B cell (primary cell): ENCODE measurements around the gene CEP85. TPM values are rescaled to one million over a fixed set of nuclear protein-coding genes. Genes with fewer than 3 reads are reported as not detected.

Source experiments
- ATAC-seq: fragments of 200-7000 bp; cut with Tn5 transposase; one replicate; pipeline ENCODE4 v1.10.0; 2021; ENCODE audit warnings: low read depth, mild to moderate bottlenecking, moderate number of reproducible peaks, moderate library complexity
- CTCF ChIA-PET: fragments of 350-600 bp; sonication (Branson Sonifier 250); formaldehyde crosslinking; loops from one replicate; lab custom pipeline; 2021; ENCODE audit warnings: antibody characterized with exemption, inconsistent platforms; lab: Charles Lee
- POLR2A ChIA-PET: fragments of 350-600 bp; sonication (Branson Sonifier 250); formaldehyde crosslinking; loops from one replicate; lab custom pipeline; 2021; ENCODE audit warnings: antibody characterized with exemption; lab: Charles Lee
- DNase-seq: peaks from one replicate; pipeline ENCODE4 v3.0.0; 2013
- H2AFZ ChIP-seq: 2 replicates; pipeline ENCODE4 v1.6.1; 2012; ENCODE audit warnings: mild to moderate bottlenecking, low read depth, low read length; ENCODE audit not compliant: insufficient read depth, poor library complexity, severe bottlenecking
- H3K27ac ChIP-seq, 2 donors: 1 replicate in 1 of 2; 2 replicates in 1 of 2; pipeline ENCODE4 v1.5.1; 2012 to 2013; ENCODE audit warnings: low read length in 2 of 2, mild to moderate bottlenecking in 2 of 2, moderate library complexity in 1 of 2
- H3K27me3 ChIP-seq, 4 experiments: fragments of 200-600 bp in 1 of 4; sonication (generic) in 1 of 4; replicated peaks in 1 of 4; 1 replicate in 2 of 4; 2 replicates in 2 of 4; pipeline versions ENCODE4 v1.6.1 to v1.7.0; 2013 to 2016; ENCODE audit warnings: low read length in 3 of 4, mild to moderate bottlenecking in 2 of 4, mixed read lengths in 1 of 4, moderate library complexity in 1 of 4; ENCODE audit not compliant: insufficient read depth in 4 of 4, control insufficient read depth in 3 of 4; ENCODE audit errors: control extremely low read depth in 1 of 4
- H3K36me3 ChIP-seq, 2 experiments: replicated peaks in 1 of 2; 1 replicate in 1 of 2; 2 replicates in 1 of 2; pipeline versions ENCODE4 v1.6.1 to v1.7.1; 2013; ENCODE audit warnings: low read length in 1 of 2; ENCODE audit not compliant: insufficient read depth in 2 of 2, control insufficient read depth in 1 of 2; ENCODE audit errors: control extremely low read depth in 1 of 2, extremely low read depth in 1 of 2
- H3K4me1 ChIP-seq, 2 donors: fragments of 200-600 bp in 1 of 2; sonication (generic) in 1 of 2; 1 replicate in 1 of 2; 2 replicates in 1 of 2; pipeline versions ENCODE4 v1.5.1 to v1.6.1; 2013 to 2017; ENCODE audit warnings: low read length in 2 of 2; ENCODE audit not compliant: control insufficient read depth in 2 of 2, insufficient read depth in 2 of 2
- H3K4me2 ChIP-seq: replicated peaks from 2 replicates; pipeline ENCODE3; 2012; ENCODE audit warnings: mild to moderate bottlenecking, low read depth, low read length; ENCODE audit not compliant: poor library complexity, severe bottlenecking
- H3K4me3 ChIP-seq, 5 experiments: fragments of 200-600 bp in 1 of 5; sonication (generic) in 1 of 5; 1 replicate in 3 of 5; 2 replicates in 2 of 5; pipeline versions ENCODE4 v1.5.1 to v1.7.0; 2011 to 2016; ENCODE audit warnings: low read length in 4 of 5, mild to moderate bottlenecking in 4 of 5, low read depth in 2 of 5, control low read depth in 1 of 5, moderate library complexity in 1 of 5; ENCODE audit not compliant: insufficient read depth in 1 of 5; ENCODE audit errors: control extremely low read depth in 1 of 5, extremely low read depth in 1 of 5
- H3K79me2 ChIP-seq: fragments of 200-600 bp; sonication (generic); one replicate; pipeline ENCODE4 v1.6.0; 2016; ENCODE audit warnings: low read length; ENCODE audit not compliant: control insufficient read depth, insufficient read depth
- H3K9ac ChIP-seq: fragments of 200-600 bp; sonication (generic); 2 replicates; pipeline ENCODE4 v1.6.1; 2017; ENCODE audit warnings: mild to moderate bottlenecking, low read length, moderate library complexity
- H3K9me3 ChIP-seq, 3 donors: one replicate each; pipeline versions ENCODE4 v1.6.1 to v1.7.1; 2013; ENCODE audit warnings: low read length in 2 of 3; ENCODE audit not compliant: control insufficient read depth in 2 of 3, insufficient read depth in 1 of 3; ENCODE audit errors: control extremely low read depth in 1 of 3
- H4K20me1 ChIP-seq: 2 replicates; pipeline ENCODE4 v1.6.0; 2012; ENCODE audit warnings: mild to moderate bottlenecking, low read length; ENCODE audit not compliant: insufficient read depth, control insufficient read depth, poor library complexity, severe bottlenecking
- H3K27ac Mint-ChIP-seq: one replicate; pipeline ENCODE4 v1.8.0; 2021; ENCODE audit warnings: mixed read lengths
- H3K27me3 Mint-ChIP-seq: one replicate; pipeline ENCODE4 v1.8.0; 2021; ENCODE audit warnings: mixed read lengths
- H3K4me1 Mint-ChIP-seq: one replicate; pipeline ENCODE4 v1.8.0; 2021; ENCODE audit warnings: mixed read lengths
- H3K4me3 Mint-ChIP-seq: one replicate; pipeline ENCODE4 v1.8.0; 2021; ENCODE audit warnings: mixed read lengths
- H3K9me3 Mint-ChIP-seq: one replicate; pipeline ENCODE4 v1.8.0; 2022; ENCODE audit warnings: mixed read lengths; ENCODE audit not compliant: insufficient read depth
- EZH2 ChIP-seq: IDR thresholded peaks from 2 replicates; pipeline ENCODE4 v1.6.1; 2012; ENCODE audit warnings: borderline replicate concordance, low read depth, mild to moderate bottlenecking, moderate library complexity, low read length; ENCODE audit not compliant: insufficient read depth, poor library complexity, severe bottlenecking
- WGBS: methylation state at CpG from one replicate; pipeline ENCODE4 v1.1.5; 2013; ENCODE audit warnings: missing lambda C conversion rate; ENCODE audit not compliant: insufficient coverage; 5-methylcytosine and 5-hydroxymethylcytosine counted together
- intact Hi-C: fragments of 100-400 bp; cut with micrococcal nuclease; formaldehyde crosslinking; loops from one replicate; pipeline ENCODE4 v1.10.0; 2022
- polyA plus RNA-seq: library from polyadenylated mRNA; depleted of rRNA; stranded (reverse); fragments of >200 nt; gene quantifications from 2 replicates; pipeline ENCODE4 v1.2.3, GENCODE V29; 2012
- total RNA-seq, 2 donors: library from RNA; stranded (reverse); fragments of 120-200 nt in 1 of 2; gene quantifications; 1 replicate in 1 of 2; 2 replicates in 1 of 2; pipeline versions ENCODE4 v1.2.3 to v1.2.4, GENCODE V29; 2013 to 2022
- TF ChIP-seq, protein P1 (sequence below): fragments of 200-600 bp; IDR thresholded peaks from one replicate; pipeline ENCODE4 v1.8.0; 2022; ENCODE audit warnings: antibody characterized with exemption, mild to moderate bottlenecking

The CEP85 gene
- total and polyA plus RNA-seq, 2 donors (not counting 1 experiment from before 2014, with no cell fraction given) = 16.2 to 16.3 TPM

- Mint-ChIP-seq H3K9me3 (no peaks in the 10 kb centered on the region), H3K4me3 (no peak overlapping the region), H3K27me3 (no peaks in the 10 kb centered on the region), H3K4me1 (peaks cover 7% of the 10 kb centered on the region), H3K27ac (no peak overlapping the region)
- Histone ChIP-seq H3K4me3 (no peak overlapping the region), H3K27ac (no peak overlapping the region), H3K79me2 (peaks cover 6% of the 10 kb centered on the region), H3K9me3 (no peaks in the 10 kb centered on the region), H3K9ac (no peak overlapping the region), H3K4me1 (peaks cover 0 to 4% of the 10 kb centered on the region in 2 donors), H3K27me3 (no peaks in the 10 kb centered on the region), H3K36me3 (peaks cover 0 to 12% of the 10 kb centered on the region in 2 experiments), H4K20me1 (no peaks in the 10 kb centered on the region), H2AFZ (no peak overlapping the region), H3K4me2 (no peak overlapping the region)
- TF ChIP-seq EZH2 = no peak
- TF ChIP-seq, protein P1, sequence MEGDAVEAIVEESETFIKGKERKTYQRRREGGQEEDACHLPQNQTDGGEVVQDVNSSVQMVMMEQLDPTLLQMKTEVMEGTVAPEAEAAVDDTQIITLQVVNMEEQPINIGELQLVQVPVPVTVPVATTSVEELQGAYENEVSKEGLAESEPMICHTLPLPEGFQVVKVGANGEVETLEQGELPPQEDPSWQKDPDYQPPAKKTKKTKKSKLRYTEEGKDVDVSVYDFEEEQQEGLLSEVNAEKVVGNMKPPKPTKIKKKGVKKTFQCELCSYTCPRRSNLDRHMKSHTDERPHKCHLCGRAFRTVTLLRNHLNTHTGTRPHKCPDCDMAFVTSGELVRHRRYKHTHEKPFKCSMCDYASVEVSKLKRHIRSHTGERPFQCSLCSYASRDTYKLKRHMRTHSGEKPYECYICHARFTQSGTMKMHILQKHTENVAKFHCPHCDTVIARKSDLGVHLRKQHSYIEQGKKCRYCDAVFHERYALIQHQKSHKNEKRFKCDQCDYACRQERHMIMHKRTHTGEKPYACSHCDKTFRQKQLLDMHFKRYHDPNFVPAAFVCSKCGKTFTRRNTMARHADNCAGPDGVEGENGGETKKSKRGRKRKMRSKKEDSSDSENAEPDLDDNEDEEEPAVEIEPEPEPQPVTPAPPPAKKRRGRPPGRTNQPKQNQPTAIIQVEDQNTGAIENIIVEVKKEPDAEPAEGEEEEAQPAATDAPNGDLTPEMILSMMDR = no peak
- ATAC-seq = no peak
- intact Hi-C loops = no loop called here
- ChIA-PET CTCF (interaction anchor here (1.4 kb wide), 1 partner anchor 18 kb away, joined by 3 read pairs; no protein-coding TSS in a partner anchor), POLR2A (no interaction called here)
- no peak for DNase-seq
- WGBS = 100% methylated on average over 1 of the region's 7 CpGs
Measured at GRCh38 chr1:26252718-26253117, 18.7 kb downstream of the CEP85 start.

GRCh38 chr1:26254404-26254803 lies 20.4 kb downstream of the CEP85 start:
- Mint-ChIP-seq H3K9me3 (no peaks in the 10 kb centered on the region), H3K27ac (no peak overlapping the region), H3K4me1 (peaks cover 19% of the 10 kb centered on the region), H3K27me3 (no peaks in the 10 kb centered on the region), H3K4me3 (no peak overlapping the region)
- Histone ChIP-seq H3K4me3 (no peak overlapping the region), H3K4me2 (no peak overlapping the region), H3K4me1 (peaks cover 4 to 12% of the 10 kb centered on the region in 2 donors), H3K36me3 (peaks cover 0 to 16% of the 10 kb centered on the region in 2 experiments), H3K9ac (no peak overlapping the region), H3K9me3 (no peaks in the 10 kb centered on the region), H2AFZ (no peak overlapping the region), H3K79me2 (peaks cover 6% of the 10 kb centered on the region), H3K27me3 (no peaks in the 10 kb centered on the region), H4K20me1 (no peaks in the 10 kb centered on the region), H3K27ac (no peak overlapping the region)
- no CpG with 5 or more reads among the region's 3 CpGs for WGBS
- ATAC-seq = no peak
- TF ChIP-seq, protein P1 = no peak
- TF ChIP-seq EZH2 = no peak
- ChIA-PET POLR2A (no interaction called here), CTCF (no interaction called here)
- intact Hi-C loops = no loop called here
- DNase-seq = no peak
